ENCODE results near the gene KIAA0232.

DNA sequence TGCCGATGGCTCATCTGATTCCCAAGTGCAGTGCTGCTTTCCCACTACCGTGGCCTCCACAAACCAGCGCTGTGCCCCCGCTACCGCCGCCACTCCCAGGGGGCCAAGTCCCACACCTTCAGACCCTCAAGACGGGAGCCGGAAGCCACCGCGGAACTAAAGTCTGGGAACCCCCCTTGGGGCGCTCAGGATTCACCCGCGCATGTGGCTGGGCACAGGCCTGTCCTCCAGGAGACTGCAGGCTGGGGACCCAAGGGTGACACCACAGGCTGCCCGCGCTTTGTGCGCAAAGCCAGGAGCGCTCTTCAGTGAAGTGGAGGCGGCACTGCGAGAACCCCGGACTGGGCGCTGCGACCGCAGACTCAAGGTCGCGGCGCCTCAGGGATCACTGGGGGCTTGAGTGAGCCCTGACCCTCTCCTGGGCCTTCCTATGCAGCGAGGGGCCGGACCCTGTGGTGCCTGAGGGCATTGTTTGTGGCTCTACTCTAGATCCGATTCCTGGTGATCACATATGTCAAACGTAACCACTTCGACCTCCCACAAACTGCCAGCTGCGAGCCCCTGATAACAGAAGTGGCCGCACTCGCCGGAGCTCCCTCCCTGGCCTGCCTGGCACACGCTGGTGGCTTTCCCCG is 106.7 kb downstream of the KIAA0232 start:
- no peak for TF ChIP-seq CTCF (IDR thresholded peaks at IDR 0.05; ENCODE audit: low read depth, low read length, poor library complexity, severe bottlenecking)
- no peak for TF ChIP-seq EZH2phosphoT487 (IDR thresholded peaks at IDR 0.05; ENCODE audit: borderline replicate concordance, low read length)
